ENCODE results near the gene AOPEP. TPM values are rescaled to one million over a fixed set of nuclear protein-coding genes. Genes with fewer than 3 reads are reported as not detected.

The AOPEP gene
- total RNA-seq, 1 donor from 2014 or later, result 24.8 TPM

DNA sequence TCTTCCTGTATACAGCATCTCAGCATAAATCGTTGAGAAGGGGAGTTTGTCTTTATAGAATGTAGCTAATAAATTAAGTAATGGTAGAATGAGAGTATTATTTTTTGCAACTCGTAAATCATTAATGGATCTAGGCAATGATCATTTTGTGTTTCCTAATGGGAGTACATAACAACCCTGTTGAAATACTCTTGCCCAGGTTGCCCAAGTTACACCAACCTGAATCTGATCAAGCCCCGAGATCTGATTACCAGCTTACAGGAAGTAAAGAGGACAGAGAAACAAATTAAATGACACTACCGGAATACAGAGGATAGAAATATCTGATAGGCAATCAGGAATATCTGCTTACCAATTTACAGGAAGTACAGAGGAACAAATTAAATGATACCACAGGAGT, 107.3 kb downstream of the AOPEP start:
- Mint-ChIP-seq H3K4me3 (no peak overlapping the region), H3K4me1 (peaks cover 9% of the 10 kb centered on the region), H3K9me3 (peaks cover 6% of the 10 kb centered on the region), H3K36me3 (ENCODE audit: low read depth) (peaks cover 22% of the 10 kb centered on the region), H3K27me3 (ENCODE audit: low read depth) (no peaks in the 10 kb centered on the region), H3K27ac (ENCODE audit: unreplicated experiment) (no peak overlapping the region)
- DNase-seq (ENCODE audit: low read depth, low spot score), result no peak
- TF ChIP-seq, protein P1, sequence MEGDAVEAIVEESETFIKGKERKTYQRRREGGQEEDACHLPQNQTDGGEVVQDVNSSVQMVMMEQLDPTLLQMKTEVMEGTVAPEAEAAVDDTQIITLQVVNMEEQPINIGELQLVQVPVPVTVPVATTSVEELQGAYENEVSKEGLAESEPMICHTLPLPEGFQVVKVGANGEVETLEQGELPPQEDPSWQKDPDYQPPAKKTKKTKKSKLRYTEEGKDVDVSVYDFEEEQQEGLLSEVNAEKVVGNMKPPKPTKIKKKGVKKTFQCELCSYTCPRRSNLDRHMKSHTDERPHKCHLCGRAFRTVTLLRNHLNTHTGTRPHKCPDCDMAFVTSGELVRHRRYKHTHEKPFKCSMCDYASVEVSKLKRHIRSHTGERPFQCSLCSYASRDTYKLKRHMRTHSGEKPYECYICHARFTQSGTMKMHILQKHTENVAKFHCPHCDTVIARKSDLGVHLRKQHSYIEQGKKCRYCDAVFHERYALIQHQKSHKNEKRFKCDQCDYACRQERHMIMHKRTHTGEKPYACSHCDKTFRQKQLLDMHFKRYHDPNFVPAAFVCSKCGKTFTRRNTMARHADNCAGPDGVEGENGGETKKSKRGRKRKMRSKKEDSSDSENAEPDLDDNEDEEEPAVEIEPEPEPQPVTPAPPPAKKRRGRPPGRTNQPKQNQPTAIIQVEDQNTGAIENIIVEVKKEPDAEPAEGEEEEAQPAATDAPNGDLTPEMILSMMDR (conservative IDR thresholded peaks at IDR 0.05), result no peak

DNA sequence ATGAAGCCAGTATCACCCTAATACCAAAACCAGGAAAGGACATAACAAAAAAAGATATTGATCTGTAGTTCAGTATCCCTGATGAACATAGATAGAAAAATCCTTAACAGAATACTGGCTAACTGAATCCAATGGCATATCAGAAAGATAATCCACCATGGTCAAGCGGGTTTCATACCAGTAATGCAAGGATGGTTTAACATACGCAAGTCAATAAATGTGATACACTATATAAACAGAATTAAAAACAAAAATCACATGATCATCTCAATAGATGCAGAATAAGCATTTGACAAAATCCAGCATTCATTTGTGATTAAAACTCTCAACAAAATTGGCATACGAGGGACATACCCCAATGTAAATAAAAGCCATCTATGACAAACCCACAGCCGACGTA, 110.9 kb downstream of the AOPEP start:
- Mint-ChIP-seq H3K4me3 (no peak overlapping the region), H3K27ac (ENCODE audit: unreplicated experiment) (no peak overlapping the region), H3K27me3 (ENCODE audit: low read depth) (no peaks in the 10 kb centered on the region), H3K36me3 (ENCODE audit: low read depth) (peaks cover 25% of the 10 kb centered on the region), H3K9me3 (peaks cover 11% of the 10 kb centered on the region), H3K4me1 (peaks cover 13% of the 10 kb centered on the region)
- TF ChIP-seq, protein P1 (conservative IDR thresholded peaks at IDR 0.05), result no peak
- no peak for DNase-seq (ENCODE audit: low read depth, low spot score)

DNA sequence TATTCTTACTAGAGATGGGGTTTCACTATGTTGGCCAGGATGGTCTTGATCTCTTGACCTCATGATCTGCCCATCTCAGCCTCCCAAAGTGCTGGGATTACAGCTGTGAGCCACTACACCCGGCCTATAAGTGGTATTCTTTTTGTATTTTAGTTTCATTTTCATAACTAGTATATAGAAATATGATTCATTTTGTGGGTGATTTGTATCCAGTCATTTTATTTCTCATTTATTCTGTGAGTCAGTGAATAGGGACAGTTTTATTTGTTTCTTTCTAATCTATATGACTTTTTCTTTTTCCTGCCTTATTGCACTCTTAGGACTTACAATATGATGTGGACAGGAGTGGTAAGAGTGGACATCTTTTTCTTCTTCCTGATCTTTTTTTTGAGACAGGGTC, 112.9 kb downstream of the AOPEP start:
- TF ChIP-seq, protein P1 (conservative IDR thresholded peaks at IDR 0.05), result no peak
- H3K36me3 Mint-ChIP-seq (ENCODE audit: low read depth), result peaks cover 23% of the 10 kb centered on the region
- H3K4me3 Mint-ChIP-seq, result no peak overlapping the region
- peaks cover 13% of the 10 kb centered on the region for H3K4me1 Mint-ChIP-seq
- no peak overlapping the region for H3K27ac Mint-ChIP-seq (ENCODE audit: unreplicated experiment)
- no peaks in the 10 kb centered on the region for H3K27me3 Mint-ChIP-seq (ENCODE audit: low read depth)
- no peak for DNase-seq (ENCODE audit: low read depth, low spot score)
- H3K9me3 Mint-ChIP-seq, result peaks cover 11% of the 10 kb centered on the region

DNA sequence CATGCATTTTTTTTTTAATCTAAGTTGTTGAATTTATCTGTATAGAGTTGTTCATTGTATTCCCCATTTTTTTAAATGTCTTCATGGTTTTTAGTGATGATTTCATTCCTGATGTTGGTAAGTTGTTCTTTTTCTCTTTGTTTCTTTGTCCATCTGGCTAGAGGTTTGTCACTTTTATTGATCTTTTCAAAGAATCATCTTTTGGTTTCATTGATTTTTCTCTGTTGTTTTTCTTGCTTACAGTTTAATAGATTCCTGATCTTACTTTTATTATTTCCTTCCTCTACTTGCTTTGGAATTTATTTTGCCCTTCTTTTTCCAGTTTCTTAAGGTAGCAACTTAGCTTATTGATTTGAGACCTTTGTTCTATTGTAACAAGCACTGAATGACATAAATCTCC, 114.2 kb downstream of the AOPEP start:
- DNase-seq (ENCODE audit: low read depth, low spot score), result no peak
- Mint-ChIP-seq H3K27me3 (ENCODE audit: low read depth) (no peaks in the 10 kb centered on the region), H3K36me3 (ENCODE audit: low read depth) (peaks cover 23% of the 10 kb centered on the region), H3K4me1 (peaks cover 4% of the 10 kb centered on the region), H3K4me3 (no peak overlapping the region), H3K27ac (ENCODE audit: unreplicated experiment) (no peak overlapping the region), H3K9me3 (peaks cover 11% of the 10 kb centered on the region)
- TF ChIP-seq, protein P1 (conservative IDR thresholded peaks at IDR 0.05), result no peak

DNA sequence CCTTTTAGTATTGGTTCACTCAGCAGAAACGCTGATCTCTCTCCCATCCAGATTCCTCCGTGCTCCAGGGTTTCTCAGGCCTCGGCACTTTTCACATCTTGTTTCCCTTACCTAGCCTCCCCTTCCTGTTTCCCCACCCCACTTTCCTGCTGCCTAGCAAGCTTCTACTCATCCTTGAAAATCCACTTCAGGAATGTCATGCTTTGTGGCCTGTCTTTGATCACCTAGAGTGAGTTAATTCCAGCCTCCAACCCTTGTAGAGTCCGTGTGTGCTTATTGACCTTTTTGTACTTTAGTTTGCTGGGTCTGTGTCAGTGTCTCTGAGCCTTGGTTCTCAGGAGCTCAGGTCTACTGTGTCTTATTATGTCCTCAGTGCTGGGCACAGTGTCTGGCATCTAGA, 116.6 kb downstream of the AOPEP start:
- Mint-ChIP-seq H3K9me3 (peaks cover 8% of the 10 kb centered on the region), H3K36me3 (ENCODE audit: low read depth) (peaks cover 18% of the 10 kb centered on the region), H3K27ac (ENCODE audit: unreplicated experiment) (no peak overlapping the region), H3K4me1 (peaks cover 4% of the 10 kb centered on the region), H3K27me3 (ENCODE audit: low read depth) (no peaks in the 10 kb centered on the region), H3K4me3 (no peak overlapping the region)
- TF ChIP-seq, protein P1 (conservative IDR thresholded peaks at IDR 0.05), result no peak
- no peak for DNase-seq (ENCODE audit: low read depth, low spot score)

DNA sequence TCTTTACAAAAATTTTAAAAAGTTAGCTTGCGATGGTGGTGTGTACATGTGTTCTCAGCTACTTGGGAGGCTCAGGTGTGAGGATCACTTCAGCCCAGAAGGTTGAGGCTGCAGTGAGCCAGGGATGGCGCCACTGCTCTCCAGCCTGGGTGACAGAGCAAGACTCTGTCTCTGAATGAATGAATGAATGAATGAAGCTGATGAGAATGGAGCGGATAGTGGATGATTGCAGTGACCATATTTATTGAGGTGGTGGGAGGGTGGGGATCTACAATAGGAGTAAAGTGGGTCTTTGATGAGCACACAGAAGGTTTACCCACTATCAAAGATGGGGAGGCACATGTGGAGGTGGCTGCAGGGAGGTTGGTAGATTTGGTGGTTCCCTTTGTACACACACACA, 120.2 kb downstream of the AOPEP start:
- Mint-ChIP-seq H3K9me3 (peaks cover 3% of the 10 kb centered on the region), H3K27me3 (ENCODE audit: low read depth) (no peaks in the 10 kb centered on the region), H3K36me3 (ENCODE audit: low read depth) (peaks cover 5% of the 10 kb centered on the region), H3K4me1 (no peaks in the 10 kb centered on the region), H3K27ac (ENCODE audit: unreplicated experiment) (no peak overlapping the region), H3K4me3 (no peak overlapping the region)
- DNase-seq (ENCODE audit: low read depth, low spot score), result no peak
- TF ChIP-seq, protein P1 (conservative IDR thresholded peaks at IDR 0.05), result no peak
